Erythroblast (primary cell): Measurements from ENCODE around the gene LSR.
A peak's percentile ranks its signal among the peaks of the same experiment; 100 is the strongest.

Experiments
- DNase-seq, 2 experiments: peaks; one replicate each; lab custom pipeline; 2025; lab: John Stamatoyannopoulos, UW
- GATA1 ChIP-seq: IDR thresholded peaks from 2 replicates; pipeline ENCODE4 v1.6.1; 2011; ENCODE audit warnings: low read depth, mild to moderate bottlenecking, control low read depth, low read length, moderate library complexity
- POLR2A ChIP-seq: IDR thresholded peaks from 2 replicates; pipeline ENCODE4 v1.6.1; 2011; ENCODE audit warnings: mild to moderate bottlenecking, low read length

The LSR gene

GRCh38 chr19:35264268-35265125, 15.7 kb downstream of the LSR start:
- no peak for DNase-seq

GRCh38 chr19:35265126-35265899, 16.5 kb downstream of the LSR start:
- TF ChIP-seq POLR2A (no peak), GATA1 (no peak)
- no peak for DNase-seq

More at GRCh38 chr19:35264268-35265125, 15.7 kb downstream of the LSR start:
- TF ChIP-seq GATA1, result no peak
- TF ChIP-seq POLR2A, result peak; percentile 49

DNA sequence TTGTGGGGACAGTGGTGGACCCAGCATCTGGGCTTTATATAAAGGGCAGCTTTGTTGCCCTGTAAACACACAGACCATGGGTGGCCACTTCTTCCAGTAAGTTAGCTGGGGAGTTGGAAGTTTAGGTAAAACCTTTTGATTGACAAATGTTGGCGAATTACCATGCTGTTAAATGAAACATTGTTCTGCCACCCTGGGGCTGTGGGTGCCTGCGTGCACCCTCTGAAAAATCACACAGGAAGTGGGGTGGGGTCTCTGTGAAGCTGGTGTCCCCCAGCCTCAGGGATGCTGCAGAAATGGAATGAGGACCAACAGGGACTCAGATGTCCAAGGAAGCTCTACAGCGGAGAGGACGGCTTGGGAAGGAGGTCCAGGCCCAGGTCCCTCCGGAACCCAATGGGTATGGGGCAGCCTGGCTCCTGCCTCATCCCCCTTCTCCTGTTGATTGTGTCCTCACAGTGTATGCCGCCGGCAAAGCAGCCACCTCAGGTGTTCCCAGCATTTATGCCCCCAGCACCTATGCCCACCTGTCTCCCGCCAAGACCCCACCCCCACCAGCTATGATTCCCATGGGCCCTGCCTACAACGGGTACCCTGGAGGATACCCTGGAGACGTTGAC, 17.2 kb downstream of the LSR start:
- TF ChIP-seq GATA1, result no peak
- no peak for TF ChIP-seq POLR2A
- no peak for DNase-seq

DNA sequence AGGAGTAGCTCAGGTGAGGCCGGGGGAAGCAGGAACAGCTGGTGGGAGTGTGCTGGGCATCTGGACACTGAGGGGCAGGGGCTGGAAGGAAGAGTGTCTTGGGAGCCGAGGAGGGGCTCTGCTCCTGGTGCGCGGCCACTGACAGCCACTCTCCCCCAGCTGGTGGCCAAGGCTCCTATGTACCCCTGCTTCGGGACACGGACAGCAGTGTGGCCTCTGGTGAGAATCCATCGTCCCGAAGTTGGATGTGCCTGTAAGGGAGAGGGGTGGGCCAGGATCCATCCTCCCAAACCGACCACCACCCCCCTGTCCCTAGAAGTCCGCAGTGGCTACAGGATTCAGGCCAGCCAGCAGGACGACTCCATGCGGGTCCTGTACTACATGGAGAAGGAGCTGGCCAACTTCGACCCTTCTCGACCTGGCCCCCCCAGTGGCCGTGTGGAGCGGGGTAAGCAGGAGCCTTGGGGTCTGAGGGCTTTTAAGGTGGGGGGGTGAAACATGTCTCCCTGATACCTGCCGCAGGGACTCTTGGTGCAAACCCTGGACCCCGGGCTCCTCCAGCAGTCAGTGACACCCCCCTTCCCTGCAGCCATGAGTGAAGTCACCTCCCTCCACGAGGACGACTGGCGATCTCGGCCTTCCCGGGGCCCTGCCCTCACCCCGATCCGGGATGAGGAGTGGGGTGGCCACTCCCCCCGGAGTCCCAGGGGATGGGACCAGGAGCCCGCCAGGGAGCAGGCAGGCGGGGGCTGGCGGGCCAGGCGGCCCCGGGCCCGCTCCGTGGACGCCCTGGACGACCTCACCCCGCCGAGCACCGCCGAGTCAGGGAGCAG, 17.9 kb downstream of the LSR start:
- no peak for DNase-seq
- no peak for TF ChIP-seq POLR2A
- TF ChIP-seq GATA1, result no peak

GRCh38 chr19:35267353-35267817, 18.6 kb downstream of the LSR start:
- DNase-seq, result peak; percentile 69 to 79
- TF ChIP-seq POLR2A, result no peak
- no peak for TF ChIP-seq GATA1

- TF ChIP-seq GATA1 (no peak), POLR2A (peak; percentile 74)
- peak; percentile 87 to 94 for DNase-seq
These were observed 19.2 kb downstream of the LSR start for GRCh38 chr19:35267818-35268535.

DNA sequence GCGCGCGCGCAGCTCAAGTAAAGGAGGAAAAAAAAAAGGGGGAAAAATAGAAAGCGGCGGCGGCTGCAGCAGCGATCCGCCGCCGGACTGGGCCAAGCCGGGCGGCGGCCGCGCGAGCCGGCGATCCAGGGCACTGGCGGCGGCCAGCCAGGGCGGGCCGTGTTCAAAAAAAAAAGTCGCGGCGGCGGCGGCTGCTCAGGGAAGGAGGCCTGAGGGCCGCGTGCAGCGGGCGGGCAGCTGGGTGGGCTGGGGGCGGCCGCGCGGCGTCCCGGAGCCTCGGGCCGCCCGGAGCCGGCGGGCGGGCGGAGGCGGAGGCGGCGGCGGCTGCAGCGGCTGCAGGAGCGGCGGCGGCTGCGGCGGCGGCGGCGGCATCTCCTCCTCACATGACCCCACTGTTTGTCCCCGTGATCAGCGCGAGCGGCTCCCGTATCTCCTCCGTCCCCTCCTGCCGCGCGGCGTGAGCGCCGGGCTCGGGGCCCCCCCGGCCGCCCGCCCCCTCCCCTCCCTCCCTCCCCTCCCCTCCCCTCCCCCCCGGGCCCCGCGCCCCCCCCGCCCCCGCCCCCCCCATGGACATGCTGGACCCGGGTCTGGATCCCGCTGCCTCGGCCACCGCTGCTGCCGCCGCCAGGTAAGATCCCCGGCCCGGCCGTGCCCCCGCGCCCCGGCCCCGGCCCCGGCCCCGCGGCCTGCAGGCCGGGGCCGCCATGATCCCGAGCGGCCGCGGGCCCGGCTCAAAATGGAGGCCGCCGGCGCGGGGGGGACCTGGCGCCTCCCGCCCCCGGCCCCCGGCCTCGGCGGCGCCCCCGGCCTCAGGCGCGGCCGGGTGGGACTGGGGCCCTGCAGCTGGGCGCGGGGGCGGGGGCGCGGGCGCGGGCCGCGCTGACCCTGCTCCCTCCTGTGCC, 20.0 kb downstream of the LSR start, which contains the start of gene USF2:
Gene USF2, plus strand, starts transcription at position 427 of the 902 bp plus-strand sequence. Its CDS starts 140 bp downstream, at position 567.
- DNase-seq, result peak; percentile 84 to 86
- TF ChIP-seq GATA1 (no peak), POLR2A (no peak)

- TF ChIP-seq POLR2A (peak; percentile 19), GATA1 (no peak)
- DNase-seq, result peak; percentile 87 to 93
These were observed 20.8 kb downstream of the LSR start for GRCh38 chr19:35269438-35270117.

- DNase-seq, result no peak
- TF ChIP-seq GATA1, result no peak
- TF ChIP-seq POLR2A, result no peak
These were observed 21.6 kb downstream of the LSR start for GRCh38 chr19:35270381-35270811.

DNA sequence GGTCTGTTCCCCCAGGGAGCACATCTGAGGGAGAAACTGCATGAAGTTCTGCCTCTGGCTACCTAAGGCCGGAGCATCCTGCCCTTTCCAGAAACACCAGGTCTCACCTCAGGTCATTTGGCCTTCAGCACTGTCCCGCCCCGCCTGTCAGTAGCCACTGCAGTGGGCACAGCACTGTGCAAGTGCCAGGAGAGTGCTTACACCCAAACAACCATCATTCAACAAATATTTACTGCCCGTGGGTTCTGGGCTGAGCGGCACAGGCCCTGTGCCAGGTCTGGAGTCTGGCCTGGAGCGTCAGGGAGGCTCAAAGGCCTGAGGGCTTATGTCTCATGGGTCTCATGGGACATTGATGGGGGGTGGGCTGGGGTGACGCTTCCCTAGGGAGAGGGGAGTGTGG, 22.7 kb downstream of the LSR start:
- DNase-seq, result no peak
- TF ChIP-seq GATA1 (no peak), POLR2A (no peak)

- TF ChIP-seq GATA1, result no peak
- no peak for TF ChIP-seq POLR2A
- DNase-seq, result no peak
These were observed 23.4 kb downstream of the LSR start for GRCh38 chr19:35272122-35272719.
